ENCODE results near the gene CTXND1.

- TF ChIP-seq POLR2A (IDR thresholded peaks at IDR 0.05) (no peak), CTCF (IDR thresholded peaks at IDR 0.05 in 4 of 5, conservative IDR thresholded peaks at IDR 0.05 in 1 of 5) (no peak)
These were observed 100.4 kb downstream of the CTXND1 start for GRCh38 chr15:80151576-80151975.

Measured in gastrocnemius medialis (tissue), 4 donors.